Fibroblast of lung (primary cell): ENCODE data around the gene ADGRB3.

Experiments used
- EZH2 ChIP-seq: IDR thresholded peaks from 2 replicates; pipeline ENCODE4 v1.5.1; 2012; ENCODE audit warnings: low read length, control low read depth, mild to moderate bottlenecking; ENCODE audit errors: missing control alignments
- TF ChIP-seq, protein P1 (sequence below), 2 donors: IDR thresholded peaks in 1 of 2; conservative IDR thresholded peaks in 1 of 2; 1 replicate in 1 of 2; 2 replicates in 1 of 2; pipeline ENCODE4 v1.5.1; 2011 to 2012; ENCODE audit warnings: low read length in 2 of 2, control low read depth in 1 of 2, inconsistent platforms in 1 of 2, low read depth in 1 of 2, mild to moderate bottlenecking in 1 of 2

DNA sequence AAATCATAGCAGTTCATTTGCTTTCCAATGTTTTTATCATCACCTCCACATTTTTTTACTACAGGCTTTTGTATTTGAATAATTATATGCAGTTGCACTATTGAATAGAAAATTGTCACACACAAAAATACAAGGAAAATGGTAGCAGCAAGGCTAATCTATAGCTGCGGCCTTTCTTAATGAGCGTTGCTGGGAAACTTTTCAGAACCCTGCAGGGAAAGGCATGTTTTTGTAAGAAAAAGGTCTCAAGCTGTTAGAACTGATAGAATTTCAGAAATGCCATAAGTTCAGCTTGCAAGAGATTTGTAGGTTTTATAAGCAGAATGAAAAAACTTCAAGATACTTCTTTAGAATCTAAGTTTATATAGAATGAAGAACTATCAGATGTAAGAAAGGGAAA, 625.9 kb downstream of the ADGRB3 start:
- TF ChIP-seq, protein P1, sequence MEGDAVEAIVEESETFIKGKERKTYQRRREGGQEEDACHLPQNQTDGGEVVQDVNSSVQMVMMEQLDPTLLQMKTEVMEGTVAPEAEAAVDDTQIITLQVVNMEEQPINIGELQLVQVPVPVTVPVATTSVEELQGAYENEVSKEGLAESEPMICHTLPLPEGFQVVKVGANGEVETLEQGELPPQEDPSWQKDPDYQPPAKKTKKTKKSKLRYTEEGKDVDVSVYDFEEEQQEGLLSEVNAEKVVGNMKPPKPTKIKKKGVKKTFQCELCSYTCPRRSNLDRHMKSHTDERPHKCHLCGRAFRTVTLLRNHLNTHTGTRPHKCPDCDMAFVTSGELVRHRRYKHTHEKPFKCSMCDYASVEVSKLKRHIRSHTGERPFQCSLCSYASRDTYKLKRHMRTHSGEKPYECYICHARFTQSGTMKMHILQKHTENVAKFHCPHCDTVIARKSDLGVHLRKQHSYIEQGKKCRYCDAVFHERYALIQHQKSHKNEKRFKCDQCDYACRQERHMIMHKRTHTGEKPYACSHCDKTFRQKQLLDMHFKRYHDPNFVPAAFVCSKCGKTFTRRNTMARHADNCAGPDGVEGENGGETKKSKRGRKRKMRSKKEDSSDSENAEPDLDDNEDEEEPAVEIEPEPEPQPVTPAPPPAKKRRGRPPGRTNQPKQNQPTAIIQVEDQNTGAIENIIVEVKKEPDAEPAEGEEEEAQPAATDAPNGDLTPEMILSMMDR (conservative IDR thresholded peaks at IDR 0.05 in 1 of 2, IDR thresholded peaks at IDR 0.05 in 1 of 2; ENCODE audit: low read depth in 1 of 2, low read length in 2 of 2) = no peak
- no peak for TF ChIP-seq EZH2
